Measurements from ENCODE around the gene PPARA. TPM values are rescaled to one million over a fixed set of nuclear protein-coding genes. Genes with fewer than 3 reads are reported as not detected.

The PPARA gene
- total and polyA plus RNA-seq, 5 experiments from 2014 or later = 3.5 to 22.6 (median 3.7) TPM

DNA sequence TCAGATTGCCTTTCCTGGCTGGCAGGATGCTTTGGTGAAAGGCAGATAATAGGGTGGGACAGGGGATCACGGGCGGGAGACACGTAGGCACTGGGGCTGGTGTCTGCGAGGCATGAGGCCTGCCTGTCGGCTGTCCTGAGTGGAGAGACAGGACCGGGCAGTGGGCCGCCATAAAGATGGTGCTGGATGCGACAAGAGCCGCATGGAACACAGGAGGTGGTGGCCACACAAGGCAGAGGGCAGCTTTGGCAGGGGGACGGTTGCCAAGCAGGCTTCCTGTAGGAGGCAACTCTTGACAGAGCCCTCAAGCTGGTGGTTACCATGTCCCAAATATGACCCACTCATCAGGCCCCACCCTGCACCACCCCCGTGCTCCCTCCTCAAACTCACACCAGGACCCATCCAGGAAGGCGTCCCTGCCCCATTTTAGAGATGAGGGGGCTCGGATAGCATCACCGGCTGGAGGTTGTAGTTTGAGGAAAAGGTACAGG lies 4.9 kb upstream of the PPARA start:
- H3K4me3 Mint-ChIP-seq = no peak overlapping the region
- H3K9me3 Mint-ChIP-seq = no peaks in the 10 kb centered on the region
- ATAC-seq = no peak
- DNase-seq = peak in 1 of 10 donors; percentile 43
- no peak overlapping the region for H3K27ac Mint-ChIP-seq
- no peaks in the 10 kb centered on the region for H3K36me3 Mint-ChIP-seq
- peaks cover 8 to 13% (median 10%) of the 10 kb centered on the region in 4 donors for H3K4me1 Mint-ChIP-seq
- H3K27me3 Mint-ChIP-seq = no peaks in the 10 kb centered on the region
- POLR2A ChIA-PET = no interaction called here

DNA sequence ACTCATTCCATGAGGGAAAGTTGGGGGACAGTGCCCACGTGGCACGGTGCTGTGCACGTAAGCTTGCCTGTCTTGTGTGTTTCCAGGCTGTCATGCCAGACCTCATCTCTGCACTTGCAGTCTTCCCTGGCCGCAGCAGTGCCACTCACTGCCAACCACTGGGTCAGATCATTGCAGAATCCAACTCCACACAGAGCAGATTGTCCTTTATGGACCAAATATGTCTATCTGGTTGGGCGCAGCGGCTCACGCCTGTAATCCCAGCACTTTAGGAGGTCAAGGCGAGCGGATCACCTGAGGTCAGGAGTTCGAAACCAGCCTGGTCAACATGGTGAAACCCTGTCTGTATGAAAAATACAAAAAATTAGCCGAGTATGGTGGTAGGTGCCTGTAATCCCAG lies 4.4 kb upstream of the PPARA start:
- H3K4me1 Mint-ChIP-seq = peaks cover 8 to 13% (median 10%) of the 10 kb centered on the region in 4 donors
- H3K27ac Mint-ChIP-seq = no peak overlapping the region
- H3K36me3 Mint-ChIP-seq = no peaks in the 10 kb centered on the region
- H3K4me3 Mint-ChIP-seq = no peak overlapping the region
- DNase-seq = peak in 1 of 10 donors; percentile 30
- H3K9me3 Mint-ChIP-seq = no peaks in the 10 kb centered on the region
- POLR2A ChIA-PET = no interaction called here
- ATAC-seq = no peak
- H3K27me3 Mint-ChIP-seq = no peaks in the 10 kb centered on the region

DNA sequence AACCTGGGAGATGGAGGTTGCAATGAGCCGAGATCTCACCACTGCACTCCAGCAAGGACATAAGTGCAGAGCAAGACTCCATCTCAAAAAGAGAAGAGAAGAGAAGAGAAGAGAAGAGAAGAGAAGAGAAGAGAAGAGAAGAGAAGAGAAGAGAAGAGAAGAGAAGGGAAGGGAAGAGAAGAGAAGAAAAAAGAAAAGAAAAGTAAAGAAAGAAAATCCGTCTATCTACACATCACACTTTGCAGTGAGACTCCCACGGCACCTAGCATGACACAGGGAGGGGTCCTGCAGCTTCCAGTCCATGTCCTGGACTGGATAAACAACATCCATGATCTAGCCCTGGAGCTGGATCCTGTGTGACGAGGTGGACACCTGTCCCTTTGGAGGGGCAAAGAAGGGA lies 4.0 kb upstream of the PPARA start:
- H3K36me3 Mint-ChIP-seq = no peaks in the 10 kb centered on the region
- H3K9me3 Mint-ChIP-seq = no peaks in the 10 kb centered on the region
- no peaks in the 10 kb centered on the region for H3K27me3 Mint-ChIP-seq
- peaks cover 8 to 17% (median 11%) of the 10 kb centered on the region in 4 donors for H3K4me1 Mint-ChIP-seq
- DNase-seq (peak in 1 of 10 donors; percentile 28), ATAC-seq (no peak)
- POLR2A ChIA-PET = no interaction called here
- peak overlapping the region in 2 of 10 donors; percentile 3 to 39 for H3K27ac Mint-ChIP-seq
- no peak overlapping the region for H3K4me3 Mint-ChIP-seq

DNA sequence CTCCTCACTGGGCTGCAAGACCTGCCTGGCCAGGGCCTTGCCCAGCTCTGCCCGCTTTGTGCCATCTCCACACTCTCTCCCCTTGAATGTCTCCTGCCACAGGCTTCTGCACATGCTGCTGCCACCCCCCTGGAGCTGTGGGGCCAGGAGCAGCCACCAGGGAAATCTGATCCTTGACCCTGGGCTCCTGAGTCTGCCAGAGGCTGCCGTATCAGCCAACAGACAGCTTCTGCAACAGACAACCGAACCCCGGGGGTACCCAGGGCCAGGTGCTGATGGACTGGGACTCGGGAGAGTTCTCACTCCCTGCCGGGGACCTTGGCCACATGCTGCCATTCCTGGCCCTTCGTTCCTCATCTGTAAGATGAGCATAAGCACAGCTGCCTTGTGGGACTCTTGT lies 3.3 kb upstream of the PPARA start:
- POLR2A ChIA-PET = no interaction called here
- ATAC-seq = no peak
- DNase-seq = peak in 1 of 10 donors; percentile 40
- no peak overlapping the region for H3K4me3 Mint-ChIP-seq
- no peaks in the 10 kb centered on the region for H3K27me3 Mint-ChIP-seq
- peak overlapping the region in 4 of 10 donors; percentile 7 to 49 (median 18) for H3K27ac Mint-ChIP-seq
- H3K4me1 Mint-ChIP-seq = peaks cover 11 to 24% (median 15%) of the 10 kb centered on the region in 4 donors
- no peaks in the 10 kb centered on the region for H3K9me3 Mint-ChIP-seq
- no peaks in the 10 kb centered on the region for H3K36me3 Mint-ChIP-seq

DNA sequence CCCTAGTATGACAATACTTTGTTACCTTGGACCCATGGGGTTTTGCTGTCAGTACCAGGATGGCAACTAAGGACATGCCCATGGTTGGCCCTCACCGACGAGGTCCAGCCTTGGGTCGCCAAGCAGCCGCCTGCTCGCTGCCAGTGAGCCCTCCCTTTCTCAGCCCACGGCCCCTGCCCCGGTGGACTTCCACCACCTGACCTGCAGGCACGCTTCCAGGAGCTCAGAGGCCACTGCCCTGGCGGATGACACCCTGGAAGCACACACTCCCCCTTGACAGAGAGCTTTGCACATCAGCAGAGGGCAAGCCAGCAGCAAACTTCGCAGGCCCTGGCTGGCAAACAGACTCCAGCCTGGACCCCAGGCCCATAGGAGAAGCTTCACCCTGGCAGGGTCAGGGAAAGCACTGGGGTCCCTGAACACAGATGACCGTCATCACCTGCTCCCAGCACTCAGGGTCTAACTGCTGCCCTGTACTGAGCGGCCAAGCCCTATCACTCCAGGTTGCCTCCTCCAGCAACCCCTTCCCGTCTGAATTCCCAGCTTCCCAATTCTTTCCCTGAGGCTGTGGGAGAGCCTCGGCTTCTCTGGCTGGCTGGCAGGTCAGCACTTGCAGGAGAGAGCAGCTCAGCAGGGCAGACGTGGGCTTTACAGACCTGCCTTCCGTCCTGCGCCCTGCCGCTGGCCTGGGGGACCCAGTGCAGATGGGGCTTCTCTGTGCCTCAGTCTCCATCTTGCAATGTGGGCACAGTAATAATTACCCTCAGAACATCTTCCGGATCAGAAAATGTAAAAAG lies 2.7 kb upstream of the PPARA start:
- H3K27me3 Mint-ChIP-seq = no peaks in the 10 kb centered on the region

DNA sequence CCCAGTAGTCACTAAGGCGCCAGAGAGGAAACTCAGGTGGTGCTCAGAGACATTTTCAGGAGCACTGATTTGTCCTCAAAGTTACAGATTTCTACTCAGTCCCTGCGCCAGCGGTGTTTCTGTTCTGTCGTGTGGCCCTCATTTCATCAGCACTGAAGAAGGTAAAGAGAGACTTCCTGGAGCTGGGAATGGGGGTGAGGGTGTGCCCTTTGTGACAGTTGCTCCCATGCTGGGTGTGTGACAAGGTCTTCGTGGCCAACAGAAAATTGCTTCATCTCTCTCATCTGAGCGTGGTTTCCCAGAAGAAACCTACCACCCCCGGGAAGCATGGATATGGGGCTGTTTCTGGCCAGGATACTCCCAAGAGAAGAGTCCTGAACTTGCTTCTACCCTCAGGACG lies 2.0 kb upstream of the PPARA start:
- Mint-ChIP-seq H3K36me3 (peaks cover 0 to 4% (median 0%) of the 10 kb centered on the region in 3 donors), H3K27me3 (no peaks in the 10 kb centered on the region), H3K4me3 (peak overlapping the region in 3 of 10 donors; percentile 20 to 82 (median 61)), H3K9me3 (no peaks in the 10 kb centered on the region), H3K4me1 (peaks cover 11 to 28% (median 22%) of the 10 kb centered on the region in 4 donors), H3K27ac (peak overlapping the region in 3 of 10 donors; percentile 16 to 81 (median 66))
- peak in 1 of 10 donors; percentile 46 for DNase-seq
- POLR2A ChIA-PET = interaction anchor here (1.0 to 1.7 kb wide), 2 partner anchors 90 to 148 kb away, joined by 3 to 7 read pairs; partner anchors contain the start of gene GTSE1
- ATAC-seq = no peak

More for the DNA sequence above, 2.7 kb upstream of the PPARA start:
- ATAC-seq = no peak
- peaks cover 11 to 28% (median 21%) of the 10 kb centered on the region in 4 donors for H3K4me1 Mint-ChIP-seq
- H3K27ac Mint-ChIP-seq = peak overlapping the region in 4 of 10 donors; percentile 16 to 81 (median 34)
- POLR2A ChIA-PET = interaction anchor here (1.0 kb wide), 1 partner anchor 91 kb away, joined by 3 read pairs; no protein-coding TSS in a partner anchor
- peak in 1 of 10 donors; percentile 62 for DNase-seq
- H3K9me3 Mint-ChIP-seq = no peaks in the 10 kb centered on the region
- H3K36me3 Mint-ChIP-seq = peaks cover 0 to 4% (median 0%) of the 10 kb centered on the region in 3 donors
- H3K4me3 Mint-ChIP-seq = peak overlapping the region in 1 of 10 donors; percentile 61

DNA sequence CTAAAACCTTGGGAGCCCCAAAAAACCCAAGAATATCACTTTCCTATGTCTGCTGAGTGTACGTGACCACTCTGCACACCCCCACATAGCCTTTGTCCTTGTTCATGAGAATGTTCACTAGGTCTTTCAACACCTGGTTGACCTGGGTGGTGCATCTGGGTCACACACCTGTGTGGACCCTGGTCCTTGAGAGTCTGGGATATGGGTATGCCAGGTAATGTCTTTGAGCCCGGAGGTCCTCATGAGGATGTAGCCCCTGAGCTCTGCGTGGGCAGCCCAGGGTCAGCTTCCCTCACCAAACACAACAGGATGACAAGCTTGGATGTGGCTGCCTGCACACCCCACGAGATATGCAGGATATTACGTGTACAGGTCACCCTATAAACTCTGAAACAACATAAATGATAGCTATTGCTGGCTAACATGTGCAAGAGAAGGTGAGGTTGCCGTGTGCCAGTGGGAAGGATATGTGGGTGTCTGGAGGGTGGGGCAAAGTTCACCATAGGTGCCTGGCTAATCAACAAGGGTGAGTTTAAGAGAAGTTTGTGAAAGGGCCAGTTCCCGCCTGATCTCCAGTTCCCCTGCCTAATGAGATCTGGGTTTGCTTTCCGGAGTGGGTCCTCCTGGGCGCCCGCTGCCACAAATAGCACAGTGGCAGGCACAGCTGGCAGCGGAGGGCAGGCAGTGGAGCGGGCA lies 1.4 kb upstream of the PPARA start:
- POLR2A ChIA-PET = interaction anchor here (1.0 to 1.7 kb wide), 4 partner anchors 89 to 187 kb away, joined by 3 to 7 read pairs (median 4); partner anchors contain the start of genes CDPF1, GTSE1 and TRMU
- Mint-ChIP-seq H3K27ac (peak overlapping the region; percentile 16 to 93 (median 82)), H3K27me3 (no peaks in the 10 kb centered on the region), H3K36me3 (peaks cover 0 to 4% (median 0%) of the 10 kb centered on the region in 3 donors), H3K9me3 (no peaks in the 10 kb centered on the region), H3K4me3 (peak overlapping the region; percentile 82 to 97 (median 86)), H3K4me1 (peaks cover 11 to 28% (median 22%) of the 10 kb centered on the region in 4 donors)
- DNase-seq (peak in 1 of 10 donors; percentile 54), ATAC-seq (peak in 1 of 2 donors; percentile 32)

DNA sequence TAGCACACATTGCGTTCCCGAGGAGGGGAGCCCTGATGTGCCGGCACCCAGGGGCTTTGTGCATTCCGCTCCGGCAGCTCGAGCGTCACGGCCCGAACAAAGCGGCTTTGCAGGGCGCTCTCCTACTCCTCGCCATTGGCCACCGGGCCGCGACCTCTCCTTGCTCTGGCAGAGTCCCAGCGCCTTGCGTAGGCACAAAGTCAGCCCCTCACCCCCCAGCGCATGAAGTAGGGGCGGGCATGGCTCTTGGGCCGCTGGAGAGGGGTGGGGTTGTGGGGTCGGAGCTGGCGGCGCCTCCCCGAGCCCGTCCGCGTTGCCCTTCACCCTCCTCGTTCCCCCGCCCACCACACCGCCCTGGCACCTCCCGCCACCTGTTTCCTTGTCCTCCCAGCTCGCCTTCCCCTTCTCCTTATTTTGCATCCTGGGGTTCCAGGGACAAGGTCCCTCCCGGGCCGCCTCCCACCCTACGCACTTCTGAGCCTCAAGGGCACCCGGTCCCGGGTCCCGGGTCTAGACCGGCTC lies 753 bp upstream of the PPARA start:
- H3K36me3 Mint-ChIP-seq = peaks cover 0 to 4% (median 0%) of the 10 kb centered on the region in 3 donors
- H3K27ac Mint-ChIP-seq = peak overlapping the region; percentile 16 to 93 (median 82)
- ATAC-seq = peak; percentile 42 to 52
- H3K4me1 Mint-ChIP-seq = peaks cover 11 to 28% (median 22%) of the 10 kb centered on the region in 4 donors
- POLR2A ChIA-PET = interaction anchor here (1.0 to 1.7 kb wide), 3 partner anchors 101 to 186 kb away, joined by 3 to 7 read pairs (median 5); partner anchors contain the start of genes CDPF1, GTSE1 and TRMU
- no peaks in the 10 kb centered on the region for H3K27me3 Mint-ChIP-seq
- H3K4me3 Mint-ChIP-seq = peak overlapping the region; percentile 82 to 97 (median 86)
- H3K9me3 Mint-ChIP-seq = no peaks in the 10 kb centered on the region
- DNase-seq = peak; percentile 22 to 73 (median 46)

DNA sequence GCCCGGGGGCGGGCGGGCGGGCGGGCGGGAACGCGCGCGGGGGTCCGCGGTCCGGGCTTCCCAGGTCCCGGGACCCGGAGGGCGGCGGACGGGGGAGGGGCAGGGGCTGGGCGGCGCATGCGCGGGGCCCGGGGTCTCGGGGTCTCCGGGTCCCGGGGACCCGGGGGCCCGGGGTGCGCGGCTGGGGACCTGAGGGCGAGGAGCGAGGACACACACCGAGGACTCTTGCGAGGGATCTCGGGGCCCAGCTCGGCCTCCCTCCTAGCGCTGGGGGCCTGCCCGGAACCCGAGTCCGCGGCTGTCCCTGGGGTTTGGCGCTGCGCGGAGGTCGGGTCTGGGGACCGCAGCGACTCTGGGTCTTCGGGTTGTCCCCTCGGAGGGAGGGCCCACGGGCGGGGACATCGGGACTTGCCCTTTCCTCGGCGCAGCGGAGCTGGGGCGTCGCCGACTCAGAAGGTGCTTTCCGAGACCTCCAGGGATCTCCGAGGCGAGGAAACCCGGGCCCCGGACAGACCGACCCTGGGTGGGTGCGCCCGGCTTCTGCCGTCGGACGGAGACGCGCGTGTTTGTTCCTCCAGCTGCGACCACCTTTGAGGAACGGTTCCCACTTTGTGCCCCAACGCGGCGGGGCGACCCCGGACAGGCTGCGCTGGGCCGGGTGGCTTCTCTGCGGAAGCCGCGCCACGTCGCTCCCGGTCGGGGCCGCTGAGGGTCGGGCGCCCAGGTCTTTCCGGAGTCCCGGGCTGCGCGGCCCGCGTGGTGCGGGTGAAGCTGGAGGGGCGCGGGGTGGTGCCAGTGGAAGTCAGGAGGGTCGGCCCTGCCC lies 540 bp downstream of the PPARA start:
- DNase-seq = peak; percentile 16 to 70 (median 51)
- Mint-ChIP-seq H3K4me1 (peaks cover 13 to 28% (median 23%) of the 10 kb centered on the region in 4 donors), H3K27me3 (no peaks in the 10 kb centered on the region), H3K9me3 (no peaks in the 10 kb centered on the region), H3K27ac (peak overlapping the region in 6 of 10 donors; percentile 34 to 92 (median 52)), H3K4me3 (peak overlapping the region; percentile 72 to 88 (median 78)), H3K36me3 (peaks cover 0 to 8% (median 0%) of the 10 kb centered on the region in 3 donors)
- ATAC-seq = peak; percentile 29 to 38
- POLR2A ChIA-PET = interaction anchor here (0.6 to 1.4 kb wide), 5 partner anchors 15 to 605 kb away, joined by 3 to 7 read pairs (median 4); partner anchors contain the start of gene CDPF1

DNA sequence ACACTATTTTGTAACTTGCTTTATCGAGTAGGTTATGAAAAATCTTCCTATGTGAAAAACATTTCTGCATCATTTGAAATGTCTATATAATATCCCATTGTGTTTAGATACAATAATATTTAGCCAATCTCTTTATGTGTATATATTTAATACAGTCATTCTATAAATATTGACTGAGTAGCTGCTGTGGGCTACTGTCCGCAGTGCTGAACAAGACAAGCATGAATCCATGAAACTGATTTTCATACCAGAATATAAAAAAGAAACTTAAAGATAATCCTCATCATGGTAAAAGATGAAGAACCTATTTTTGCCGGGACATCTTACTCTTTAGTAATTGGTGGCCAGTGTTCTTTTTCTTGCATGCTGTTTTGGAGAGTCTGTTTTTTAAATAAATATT lies 3.6 kb downstream of the PPARA start:
- H3K4me3 Mint-ChIP-seq = no peak overlapping the region
- no peak overlapping the region for H3K27ac Mint-ChIP-seq

DNA sequence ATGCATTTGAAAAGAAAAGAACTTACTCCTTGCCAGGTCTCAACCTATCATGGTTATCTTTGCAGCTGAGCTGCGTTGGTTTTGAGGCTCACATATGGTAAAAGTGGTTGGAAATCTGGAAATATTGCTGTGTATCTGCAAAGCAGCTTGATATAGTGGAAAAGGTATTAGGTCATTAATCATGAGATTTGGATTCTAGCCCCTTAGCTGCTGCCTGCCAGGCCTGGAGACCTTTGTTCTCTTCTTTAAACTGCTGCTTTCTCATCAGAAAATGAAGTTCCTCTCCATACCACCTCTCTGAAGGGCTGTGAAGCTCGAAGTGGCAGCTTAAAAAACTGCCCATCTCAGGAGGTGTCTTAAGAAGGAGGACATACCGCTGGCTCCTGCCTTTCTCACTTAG lies 5.7 kb downstream of the PPARA start:
- Mint-ChIP-seq H3K9me3 (no peaks in the 10 kb centered on the region), H3K4me1 (peaks cover 7 to 17% (median 15%) of the 10 kb centered on the region in 4 donors), H3K36me3 (peaks cover 0 to 41% (median 8%) of the 10 kb centered on the region in 3 donors), H3K27me3 (no peaks in the 10 kb centered on the region), H3K4me3 (no peak overlapping the region), H3K27ac (peak overlapping the region in 1 of 10 donors; percentile 43)
- POLR2A ChIA-PET = no interaction called here
- ATAC-seq = no peak
- DNase-seq = no peak

More for the DNA sequence above, 3.6 kb downstream of the PPARA start:
- POLR2A ChIA-PET = no interaction called here
- Mint-ChIP-seq H3K27me3 (no peaks in the 10 kb centered on the region), H3K9me3 (no peaks in the 10 kb centered on the region), H3K4me1 (peaks cover 12 to 26% (median 21%) of the 10 kb centered on the region in 4 donors), H3K36me3 (peaks cover 0 to 27% (median 0%) of the 10 kb centered on the region in 3 donors)
- DNase-seq (no peak), ATAC-seq (no peak)
